Panc1 (cell line): ENCODE results near the gene CYTH4. TPM values are rescaled to one million over a fixed set of nuclear protein-coding genes. Genes with fewer than 3 reads are reported as not detected.
A peak's percentile ranks its signal among the peaks of the same experiment; 100 is the strongest.

Experiments
- ATAC-seq: fragments of 200-7000 bp; cut with Tn5 transposase; 2 replicates; pipeline ENCODE4 v1.9.1; 2020; ENCODE audit warnings: mild to moderate bottlenecking, moderate library complexity
- BruUV-seq: library from RNA; stranded (reverse); fragments of 400-500 nt; replicated peaks from 2 replicates; lab custom pipeline; 2021; lab: Mats Ljungman, UMichigan
- CTCF ChIA-PET: fragments of 300-600 bp; sonication (Branson Sonifier 250); formaldehyde crosslinking; loops from one replicate; lab custom pipeline; 2022; ENCODE audit warnings: antibody characterized with exemption; lab: Charles Lee
- POLR2A ChIA-PET: fragments of 300-600 bp; sonication (Branson Sonifier 250); formaldehyde crosslinking; loops from one replicate; lab custom pipeline; 2022; ENCODE audit warnings: antibody characterized with exemption; lab: Charles Lee
- DNase-seq: peaks from one replicate; pipeline ENCODE4 v3.0.0-alpha.2; 2010; ENCODE audit warnings: low read depth, low spot score
- H3K27ac ChIP-seq: 2 replicates; pipeline ENCODE4 v1.5.1; 2011; ENCODE audit warnings: mild to moderate bottlenecking, low read length, inconsistent platforms
- H3K27me3 ChIP-seq: fragments of 200-500 bp; sonication (Bioruptor generic); 2 replicates; pipeline ENCODE4 v1.6.0; 2014; ENCODE audit warnings: low read length, inconsistent platforms; ENCODE audit not compliant: control insufficient read depth, insufficient read depth
- H3K36me3 ChIP-seq: fragments of 200-500 bp; sonication (Bioruptor generic); 2 replicates; pipeline ENCODE4 v1.5.1; 2014; ENCODE audit warnings: inconsistent platforms, mild to moderate bottlenecking, low read length, moderate library complexity; ENCODE audit not compliant: control insufficient read depth, insufficient read depth
- H3K4me1 ChIP-seq: 2 replicates; pipeline ENCODE4 v1.5.1; 2011; ENCODE audit warnings: inconsistent platforms, mild to moderate bottlenecking, low read length, moderate library complexity; ENCODE audit not compliant: control insufficient read depth, insufficient read depth
- H3K4me3 ChIP-seq, 2 experiments: 2 replicates each; pipeline ENCODE4 v1.5.1; 2011 to 2012; ENCODE audit warnings: low read depth in 2 of 2, low read length in 2 of 2, mild to moderate bottlenecking in 2 of 2, inconsistent platforms in 1 of 2, moderate library complexity in 1 of 2
- H3K9me3 ChIP-seq: fragments of 200-500 bp; sonication (Bioruptor generic); 2 replicates; pipeline ENCODE4 v1.5.1; 2014; ENCODE audit warnings: low read depth, mild to moderate bottlenecking, inconsistent platforms, low read length, moderate library complexity; ENCODE audit not compliant: control insufficient read depth, insufficient read depth
- CTCF ChIP-seq: fragments of 450-650 bp; IDR thresholded peaks from 2 replicates; pipeline ENCODE4 v1.5.1; 2017; ENCODE audit warnings: mild to moderate bottlenecking
- POLR2AphosphoS5 ChIP-seq: IDR thresholded peaks from 2 replicates; pipeline ENCODE4 v1.6.1; 2012; ENCODE audit warnings: mild to moderate bottlenecking, low read depth, low read length, moderate library complexity
- REST ChIP-seq, 2 experiments: IDR thresholded peaks; 2 replicates each; pipeline ENCODE4 v1.6.1; 2011 to 2012; ENCODE audit warnings: low read depth in 2 of 2, control low read depth in 1 of 2, low read length in 1 of 2, mild to moderate bottlenecking in 1 of 2, moderate library complexity in 1 of 2; ENCODE audit not compliant: insufficient read depth in 1 of 2
- SIN3A ChIP-seq: IDR thresholded peaks from 2 replicates; pipeline ENCODE4 v1.6.1; 2012; ENCODE audit warnings: low read depth, mild to moderate bottlenecking, low read length, moderate library complexity, borderline replicate concordance; ENCODE audit not compliant: insufficient read depth
- TCF7L2 ChIP-seq: IDR thresholded peaks from 2 replicates; pipeline ENCODE4 v1.6.1; 2011; ENCODE audit warnings: mild to moderate bottlenecking, low read depth, low read length, inconsistent platforms
- in situ Hi-C: cut with HindIII; loops from 2 replicates; pipeline ENCODE4 v1.10.0; 2016; ENCODE audit warnings: low sequenced_read_pairs, low pct_unique_long_range_greater_than_20kb
- intact Hi-C: fragments of 100-400 bp; cut with micrococcal nuclease; formaldehyde crosslinking; loops from one replicate; pipeline ENCODE4 v1.10.0; 2022; ENCODE audit not compliant: unreplicated experiment
- total RNA-seq: library from RNA; stranded (reverse); gene quantifications from one replicate; pipeline ENCODE4 v1.2.1, GENCODE V29; 2021; ENCODE audit not compliant: unreplicated experiment

CYTH4 gene
- total RNA-seq, 1 experiment from 2014 or later = 1.3 TPM

GRCh38 chr22:37242395-37242918 lies 39.9 kb upstream of the CYTH4 start:
- ATAC-seq (peak; percentile 54; the same call in 1 of the 2 replicates), DNase-seq (no peak)
- CTCF ChIA-PET = no interaction called here
- Histone ChIP-seq H3K27ac (no peak overlapping the region), H3K4me1 (peaks cover 4% of the 10 kb centered on the region; the same call in 1 of the 2 replicates), H3K9me3 (no peaks in the 10 kb centered on the region), H3K4me3 (no peak overlapping the region), H3K27me3 (no peaks in the 10 kb centered on the region), H3K36me3 (0 out of 2 replicates have a peak, but pooled peaks cover 2% of the 10 kb centered on the region)
- POLR2A ChIA-PET = no interaction called here
- in situ Hi-C loops (no loop called here), intact Hi-C loops (no loop called here)
- BruUV-seq = no TSS peak
- TF ChIP-seq REST (IDR thresholded peaks at IDR 0.05; ENCODE audit: insufficient read depth in 1 of 2, low read depth in 2 of 2, low read length in 1 of 2) = no peak
- TF ChIP-seq CTCF = no peak
- TF ChIP-seq POLR2AphosphoS5 = no peak
- no peak for TF ChIP-seq SIN3A
- TF ChIP-seq TCF7L2 = no peak

- BruUV-seq = no TSS peak
- ATAC-seq (no peak), DNase-seq (no peak)
- intact Hi-C loops (no loop called here), in situ Hi-C loops (no loop called here)
- 0 out of 2 replicates have a peak, but pooled peaks cover 2% of the 10 kb centered on the region for H3K36me3 ChIP-seq
- H3K4me1 ChIP-seq = peaks cover 4% of the 10 kb centered on the region; the same call in 1 of the 2 replicates
- POLR2A ChIA-PET = no interaction called here
- CTCF ChIA-PET = no interaction called here
- no peaks in the 10 kb centered on the region for H3K27me3 ChIP-seq
- H3K4me3 ChIP-seq = no peak overlapping the region; a peak in 1 of 4 replicates
- H3K27ac ChIP-seq = no peak overlapping the region
- H3K9me3 ChIP-seq = no peaks in the 10 kb centered on the region
- TF ChIP-seq CTCF (no peak), POLR2AphosphoS5 (no peak), SIN3A (no peak), TCF7L2 (no peak), REST (IDR thresholded peaks at IDR 0.05; ENCODE audit: insufficient read depth in 1 of 2, low read depth in 2 of 2, low read length in 1 of 2) (no peak)
Observed at GRCh38 chr22:37243402-37244113, 38.8 kb upstream of the CYTH4 start.
